ENCODE measurements around the gene KRTAP1-4. TPM values are rescaled to one million over a fixed set of nuclear protein-coding genes. Genes with fewer than 3 reads are reported as not detected.
A peak's percentile ranks its signal among the peaks of the same experiment; 100 is the strongest.
"Not testable (repeated sequence)": the region's sequence is repeated elsewhere in the genome, so short reads cannot be mapped to it uniquely, and the experiment has no call there.

KRTAP1-4 gene
- total RNA-seq, 2 donors from 2014 or later = not detected

- no peak for DNase-seq (ENCODE audit: low spot score)
Measured at GRCh38 chr17:41042953-41043352, 13.0 kb upstream of the KRTAP1-4 start.

GRCh38 chr17:41040783-41041571, 11.0 kb upstream of the KRTAP1-4 start, which contains the start of gene KRTAP1-1:
TSS of gene KRTAP1-1 (minus strand) at chr17:41041450. CDS start at chr17:41041397, 53 bp downstream.
- H3K36me3 ChIP-seq; H3K9me3 ChIP-seq; H3K4me1 ChIP-seq (replicated peaks); H3K27ac ChIP-seq; intact Hi-C loops (cut with DNase I); H3K27me3 ChIP-seq (replicated peaks; ENCODE audit: insufficient read depth); H3K4me3 ChIP-seq: not testable (repeated sequence)
- peak; percentile 50 for DNase-seq (ENCODE audit: low spot score)
- WGBS = 52% methylated on average over 12 of the region's 14 CpGs

More at GRCh38 chr17:41042953-41043352, 13.0 kb upstream of the KRTAP1-4 start:
- WGBS = 88% methylated on average over 1 of the region's 1 CpG
- Histone ChIP-seq H3K4me1 (replicated peaks) (no peaks in the 10 kb centered on the region), H3K27me3 (replicated peaks; ENCODE audit: insufficient read depth) (no peaks in the 10 kb centered on the region), H3K9me3 (no peaks in the 10 kb centered on the region), H3K4me3 (no peak overlapping the region), H3K36me3 (no peaks in the 10 kb centered on the region), H3K27ac (no peak overlapping the region)
- intact Hi-C loops (cut with DNase I) = no loop called here
- TF ChIP-seq POLR2AphosphoS5 (IDR thresholded peaks at IDR 0.05) = no peak
- TF ChIP-seq POLR2A (IDR thresholded peaks at IDR 0.05) = no peak
- TF ChIP-seq CTCF (IDR thresholded peaks at IDR 0.05) = no peak

- no peak for DNase-seq (ENCODE audit: low spot score)
- WGBS = 89% methylated on average over 2 of the region's 2 CpGs
- no peaks in the 10 kb centered on the region for H3K9me3 ChIP-seq
- no peaks in the 10 kb centered on the region for H3K36me3 ChIP-seq
- H3K27ac ChIP-seq = no peak overlapping the region
- no peak overlapping the region for H3K4me3 ChIP-seq
- TF ChIP-seq POLR2AphosphoS5 (IDR thresholded peaks at IDR 0.05) (no peak), POLR2A (IDR thresholded peaks at IDR 0.05) (no peak), CTCF (IDR thresholded peaks at IDR 0.05) (no peak)
- no peaks in the 10 kb centered on the region for H3K4me1 ChIP-seq (replicated peaks)
- no peaks in the 10 kb centered on the region for H3K27me3 ChIP-seq (replicated peaks; ENCODE audit: insufficient read depth)
- intact Hi-C loops (cut with DNase I) = no loop called here
Measured at GRCh38 chr17:41037853-41038350, 7.9 kb upstream of the KRTAP1-4 start.

- H3K9me3 ChIP-seq; H3K27me3 ChIP-seq (replicated peaks; ENCODE audit: insufficient read depth); intact Hi-C loops (cut with DNase I); H3K36me3 ChIP-seq; DNase-seq (ENCODE audit: low spot score); H3K27ac ChIP-seq; H3K4me1 ChIP-seq (replicated peaks); H3K4me3 ChIP-seq: not testable (repeated sequence)
- WGBS = 69% methylated on average over 10 of the region's 10 CpGs
Measured at GRCh38 chr17:41034346-41034935, 4.4 kb upstream of the KRTAP1-4 start, which contains the start of gene KRTAP1-3. TSS of gene KRTAP1-3 (minus strand) at chr17:41034874. CDS start at chr17:41034821, 53 bp downstream.

- no peak within 1 kb of the TSS for H3K27ac ChIP-seq
- H3K4me3 ChIP-seq = no peak within 1 kb of the TSS
- H3K27me3 ChIP-seq (replicated peaks; ENCODE audit: insufficient read depth) = no peaks in the 10 kb centered on the region
- no peak for TF ChIP-seq CTCF (IDR thresholded peaks at IDR 0.05)
- no peak for TF ChIP-seq POLR2AphosphoS5 (IDR thresholded peaks at IDR 0.05)
- TF ChIP-seq POLR2A (IDR thresholded peaks at IDR 0.05) = no peak
- no peaks in the 10 kb centered on the region for H3K36me3 ChIP-seq
- DNase-seq (ENCODE audit: low spot score) = no peak
- intact Hi-C loops (cut with DNase I) = no loop called here
- no peaks in the 10 kb centered on the region for H3K9me3 ChIP-seq
- 58% methylated on average over 9 of the region's 9 CpGs for WGBS
- H3K4me1 ChIP-seq (replicated peaks) = no peaks in the 10 kb centered on the region
Measured at GRCh38 chr17:41026715-41027471, 3.1 kb downstream of the KRTAP1-4 start, which contains the start of gene KRTAP1-5. TSS of gene KRTAP1-5 (minus strand) at chr17:41027208. CDS start at chr17:41027155, 53 bp downstream.
